HG03342 (cell line): Measurements from ENCODE around the gene PRR5L.
A peak's percentile ranks its signal among the peaks of the same experiment; 100 is the strongest.
"Not testable (repeated sequence)": the region's sequence is repeated elsewhere in the genome, so short reads cannot be mapped to it uniquely, and the experiment has no call there.

ENCODE experiments used
- ATAC-seq: cut with Tn5 transposase; IDR thresholded peaks from one replicate; pipeline ENCODE4 v1.9.1; 2021; ENCODE audit warnings: mild to moderate bottlenecking, moderate library complexity; ENCODE audit not compliant: unreplicated experiment

Gene PRR5L

DNA sequence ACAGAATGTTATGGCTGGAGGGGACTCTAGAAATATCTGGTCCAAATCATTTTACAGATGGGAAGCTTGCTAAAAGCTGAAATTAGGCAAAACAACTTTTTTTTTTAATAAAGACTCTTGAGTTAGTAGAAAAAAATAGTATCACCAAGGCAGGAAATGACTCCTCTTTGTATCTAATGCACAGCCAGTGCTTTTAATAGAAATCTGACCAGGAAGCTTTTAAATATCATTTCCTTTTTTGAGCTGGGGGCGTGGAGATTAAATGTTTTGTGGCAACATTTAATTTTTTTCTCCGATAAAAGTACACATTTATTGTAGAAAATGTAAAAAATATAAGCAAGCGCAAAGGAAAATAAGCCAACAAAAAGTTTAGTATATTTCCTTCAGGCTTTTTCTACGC, 191.5 kb downstream of the PRR5L start:
- no peak for ATAC-seq

DNA sequence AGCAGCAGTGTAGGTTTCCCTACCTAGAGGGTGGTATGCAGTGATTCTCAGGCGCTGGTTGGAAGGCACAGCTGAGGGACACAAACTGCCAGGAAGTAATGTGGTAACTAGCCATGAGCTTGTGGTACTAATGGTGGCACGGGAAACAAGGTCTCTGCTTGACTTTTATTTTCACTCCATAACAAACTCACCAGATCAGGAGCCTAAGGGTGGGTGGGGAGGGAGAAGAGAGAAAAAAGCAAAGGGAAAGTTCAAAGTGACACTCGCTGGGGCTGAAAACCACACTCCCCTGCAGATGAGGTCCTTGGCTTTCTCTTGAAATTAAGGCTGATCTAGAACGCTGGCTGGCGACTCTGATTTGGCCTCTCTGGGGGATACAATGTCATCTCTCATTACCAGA, 192.0 kb downstream of the PRR5L start:
- no peak for ATAC-seq

DNA sequence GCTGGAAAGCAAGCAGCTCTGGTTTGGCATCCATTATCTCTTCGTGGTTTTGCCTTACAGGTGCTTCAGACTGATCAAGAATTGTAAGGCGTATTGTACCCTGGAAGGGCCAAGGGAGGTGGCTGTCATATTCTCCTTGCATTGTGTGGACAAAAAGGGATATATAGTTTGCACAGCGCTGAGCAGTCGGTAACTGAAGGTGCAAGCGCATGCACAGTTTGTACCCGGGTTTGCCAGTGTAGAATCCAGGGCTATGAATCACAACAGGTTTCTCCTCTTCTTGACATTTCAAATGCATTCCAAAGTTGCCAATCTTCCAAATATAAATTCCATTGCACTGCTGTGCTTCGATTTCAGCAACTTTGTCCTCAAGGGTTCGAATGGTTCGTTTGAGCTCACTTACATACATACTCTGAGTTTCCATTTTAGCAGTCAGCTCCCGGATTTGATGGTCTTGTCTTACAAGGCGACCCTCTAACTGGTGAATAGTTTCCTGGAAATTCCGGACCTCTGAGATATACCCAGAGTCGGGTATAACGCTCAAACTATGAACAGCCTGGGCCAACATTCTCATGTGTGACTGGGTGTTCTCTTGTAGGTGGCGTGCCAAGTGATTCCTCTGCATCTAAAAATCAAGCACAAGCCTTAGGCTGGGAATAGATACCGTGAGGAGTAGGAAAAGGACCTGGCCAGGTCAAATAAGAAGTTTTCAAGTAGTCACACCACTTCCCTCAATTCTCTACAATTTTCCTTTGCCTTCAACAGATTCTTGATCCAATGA, 194.1 kb downstream of the PRR5L start:
- no peak for ATAC-seq

DNA sequence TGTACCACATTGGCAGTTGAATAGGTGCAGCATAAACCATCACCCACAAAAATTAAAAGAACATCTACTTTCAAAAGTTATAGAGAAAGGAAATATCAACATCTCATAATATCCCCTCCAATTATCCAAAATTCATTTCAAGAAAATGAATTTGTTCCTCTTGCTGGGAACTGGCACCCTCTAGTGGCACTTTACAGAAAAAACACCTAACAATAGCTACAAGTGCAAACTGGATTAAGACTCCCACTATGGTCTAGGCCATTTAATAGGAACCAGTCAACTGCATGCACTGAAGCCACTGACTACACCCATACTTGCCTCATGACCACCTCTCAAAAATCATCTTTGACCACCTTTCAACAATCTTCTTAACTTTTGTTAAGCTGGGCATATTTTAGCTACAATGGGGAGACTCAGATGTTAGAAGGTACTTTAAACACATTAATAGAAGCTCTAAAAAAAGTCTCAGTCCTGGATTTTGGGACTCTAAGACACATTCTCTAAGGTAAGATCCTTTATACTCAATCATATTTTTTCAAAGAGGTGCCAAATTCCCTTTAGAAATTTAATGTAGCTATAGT, 196.7 kb downstream of the PRR5L start:
- no peak for ATAC-seq

DNA sequence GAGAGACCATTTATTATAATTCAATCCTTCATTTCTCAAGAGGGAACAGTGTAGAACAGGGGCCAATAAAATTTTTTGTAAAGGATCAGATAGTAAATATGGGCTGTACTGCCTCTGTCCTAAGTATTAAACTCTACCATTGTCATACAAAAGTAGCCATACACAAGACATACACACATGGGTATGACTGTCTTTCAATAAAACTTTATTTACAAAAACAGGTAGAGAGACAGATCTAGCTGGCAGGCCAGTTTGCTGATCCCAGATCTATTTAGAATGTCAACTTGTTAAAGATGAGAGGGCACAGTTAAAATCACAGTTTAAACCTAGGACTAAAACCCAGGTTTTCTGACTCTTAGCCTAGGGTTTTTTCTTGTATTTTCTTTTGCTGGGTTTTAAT, 197.2 kb downstream of the PRR5L start:
- no peak for ATAC-seq

DNA sequence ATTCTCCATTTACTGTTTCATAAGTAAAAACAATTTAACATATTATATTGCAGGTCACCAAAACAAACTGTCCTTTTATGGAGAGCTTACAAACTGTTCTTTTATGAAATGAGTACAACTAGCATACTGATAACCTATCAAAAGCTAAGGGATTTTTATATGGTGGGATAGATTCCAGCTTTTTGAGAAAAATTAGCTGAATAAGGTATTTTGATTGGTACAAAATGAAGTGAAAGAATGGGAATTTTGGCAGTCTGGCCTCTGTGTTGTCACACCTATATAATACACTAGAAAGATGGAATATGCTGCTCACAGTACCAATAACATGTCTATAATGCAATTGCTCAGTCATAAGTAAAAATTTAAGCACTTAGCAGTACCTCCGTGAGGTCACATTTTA, 202.6 kb downstream of the PRR5L start:
- no peak for ATAC-seq

DNA sequence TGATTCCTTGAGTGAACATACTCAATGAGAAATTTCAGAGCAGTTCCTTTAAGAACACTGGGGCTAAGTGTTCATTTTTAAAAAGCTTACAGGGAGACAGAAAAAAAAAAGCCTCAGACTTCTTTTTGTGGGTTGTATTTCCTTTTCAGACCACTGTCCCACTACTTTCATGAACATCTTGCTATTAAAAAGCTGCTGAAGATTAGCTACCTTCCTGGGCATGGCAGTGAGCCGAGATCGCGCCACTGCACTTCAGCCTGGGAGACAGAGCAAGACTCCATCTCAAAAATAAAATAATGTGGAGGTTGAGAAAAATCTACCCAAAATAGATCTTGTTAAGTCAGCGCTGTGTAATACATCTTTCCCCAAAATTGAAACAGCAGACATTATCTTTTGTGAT, 203.2 kb downstream of the PRR5L start:
- ATAC-seq, result no peak

DNA sequence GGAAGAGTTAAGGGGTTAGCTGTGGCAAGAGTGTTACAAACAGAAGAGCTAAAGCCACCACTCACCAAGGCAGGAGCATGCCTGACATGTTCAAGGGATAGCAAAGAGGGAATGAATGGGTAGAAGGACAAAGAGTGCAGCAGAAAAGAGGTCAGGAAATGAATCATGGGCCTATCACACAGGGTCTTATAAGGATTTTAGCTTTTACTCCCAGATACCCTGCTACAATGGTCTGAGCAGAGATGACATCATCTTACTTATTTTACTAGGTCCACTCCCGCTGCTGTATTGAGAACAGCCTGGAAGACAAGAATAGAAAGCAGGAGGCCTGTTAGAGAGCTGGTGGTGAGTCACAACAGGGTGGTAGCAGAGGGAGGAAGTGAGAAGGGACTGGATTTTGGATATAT, 204.2 kb downstream of the PRR5L start:
- ATAC-seq, result peak; percentile 99

DNA sequence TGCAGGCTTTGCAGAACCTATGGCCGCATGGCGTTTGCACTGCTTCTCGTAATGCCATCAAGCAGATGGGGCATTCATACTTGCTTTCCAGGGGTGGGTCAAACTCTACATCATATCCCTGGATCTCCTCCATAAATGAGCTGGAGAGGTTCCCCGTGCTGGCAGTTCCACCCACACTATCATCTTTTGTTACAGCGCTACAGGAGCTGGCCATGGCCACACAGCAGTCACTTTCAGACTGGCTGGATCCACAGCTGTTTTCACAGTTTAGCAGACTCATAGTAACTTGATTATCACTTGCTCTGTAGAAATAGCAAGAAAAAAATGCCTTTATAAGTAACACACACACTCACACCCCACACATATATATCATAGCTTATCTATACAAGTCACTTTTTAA, 205.1 kb downstream of the PRR5L start:
- ATAC-seq, result no peak

DNA sequence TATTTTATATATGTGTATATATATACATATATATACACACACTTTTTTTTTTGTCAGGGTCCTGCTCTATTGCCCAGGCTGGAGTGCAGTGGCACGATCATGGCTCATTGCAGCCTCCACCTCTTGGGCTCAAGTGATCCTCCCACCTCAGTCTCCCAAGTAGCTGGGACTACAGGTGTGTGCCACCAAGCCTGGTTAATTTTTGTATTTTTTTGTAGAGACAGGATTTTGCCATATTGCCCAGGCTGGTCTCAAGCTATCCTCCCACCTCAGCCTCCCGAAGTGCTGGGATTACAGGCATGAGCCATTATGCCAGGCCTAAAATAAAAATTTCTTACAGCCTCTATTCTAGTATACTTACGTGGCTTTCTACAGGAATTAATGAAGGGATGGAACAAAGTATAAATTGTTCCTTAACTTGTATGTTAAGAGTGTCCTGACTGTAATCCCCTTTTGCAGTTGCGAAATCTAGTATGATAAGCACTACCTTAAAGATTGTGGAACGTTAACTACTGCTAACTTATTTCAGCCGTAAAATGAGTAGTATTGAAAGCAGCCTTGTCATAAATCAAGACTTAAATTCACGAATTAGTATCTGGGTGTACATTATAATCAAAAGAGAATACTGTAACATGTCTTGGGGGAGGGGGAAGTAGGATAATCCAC, 211.9 kb downstream of the PRR5L start:
- ATAC-seq, result no peak

DNA sequence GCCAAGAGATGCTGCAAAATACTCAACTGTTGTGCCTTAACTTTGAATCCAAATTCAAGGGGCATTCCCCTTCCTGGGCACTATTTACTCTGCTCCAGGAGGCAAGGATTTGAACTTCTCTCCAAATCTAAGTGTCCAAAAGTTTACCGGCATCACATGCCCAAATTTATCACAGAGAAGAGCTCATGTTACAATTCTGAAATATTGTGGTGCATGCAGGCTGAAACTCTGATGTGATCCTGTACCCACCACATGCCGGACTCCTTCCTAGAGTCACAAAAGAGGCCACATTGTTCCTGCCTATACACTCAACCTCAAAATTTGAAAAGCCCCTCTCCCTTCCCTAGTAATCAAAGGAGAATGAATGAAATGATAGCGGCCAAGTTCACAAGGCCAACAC, 212.7 kb downstream of the PRR5L start:
- ATAC-seq, result no peak

DNA sequence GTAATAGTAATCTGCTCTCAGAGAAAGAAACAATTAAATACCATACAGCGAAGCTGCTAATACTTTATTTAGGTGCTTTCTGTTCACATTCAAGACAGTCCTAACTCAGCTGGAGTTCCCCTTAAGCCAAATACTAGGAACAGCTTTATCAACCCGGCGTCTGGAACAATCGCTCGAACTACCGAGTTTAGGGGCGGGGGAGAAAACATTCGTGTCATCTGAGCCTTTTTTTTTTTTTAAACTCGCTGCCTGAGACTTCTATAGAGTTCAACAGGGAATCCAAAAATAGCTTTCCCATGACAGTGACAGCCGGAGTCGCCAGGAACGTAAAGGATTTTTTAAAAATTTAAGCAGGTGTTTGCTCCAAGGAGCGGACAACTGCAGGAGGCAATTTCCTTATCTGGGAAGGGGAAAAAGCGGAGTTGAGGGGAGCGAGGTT, 213.1 kb downstream of the PRR5L start:
- peak; percentile 27 for ATAC-seq

DNA sequence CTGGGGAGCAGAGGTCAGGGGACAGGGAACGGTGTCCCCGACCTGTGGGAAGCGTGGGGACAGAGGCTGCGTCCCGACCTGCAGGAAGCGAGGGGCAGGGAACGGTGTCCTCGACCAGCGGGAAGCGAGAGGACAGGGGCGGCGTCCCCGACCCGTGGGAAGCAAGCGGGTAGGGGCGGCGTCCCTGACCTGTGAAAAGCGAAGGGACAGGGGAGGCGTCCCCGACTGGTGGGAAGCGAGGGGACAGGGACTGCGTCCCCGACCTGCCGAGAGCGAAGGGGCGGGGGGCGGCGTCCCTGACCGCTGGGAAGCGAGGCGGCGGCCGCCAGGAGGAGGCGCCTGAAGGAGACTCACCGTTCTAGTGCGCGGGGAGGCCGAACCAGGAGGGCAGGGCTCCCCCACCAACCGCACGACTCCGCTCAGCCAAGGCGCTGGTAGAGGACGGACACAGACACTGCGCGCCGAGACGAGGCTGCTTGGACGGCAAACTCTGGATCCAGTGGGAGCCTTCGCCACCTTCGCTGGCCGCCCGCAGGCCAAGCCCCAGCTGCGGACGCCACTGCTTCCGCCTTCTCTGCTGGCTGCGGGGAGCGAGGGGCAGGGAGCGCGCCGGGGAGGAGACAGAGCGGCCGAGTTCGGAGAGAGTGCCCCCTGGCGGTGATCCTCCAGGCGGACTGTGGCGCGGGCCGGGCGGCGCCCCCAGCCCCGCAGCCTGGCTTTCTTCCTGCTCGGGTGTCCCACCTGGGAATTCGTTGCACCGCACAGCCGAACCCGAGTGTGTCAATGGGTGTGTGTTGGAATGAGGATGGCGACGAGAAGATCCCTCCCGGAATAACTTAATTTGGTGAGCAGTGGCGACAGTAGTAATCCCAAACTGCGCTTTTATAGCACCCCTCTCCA, 213.9 kb downstream of the PRR5L start, which contains the start of gene TRAF6:
TRAF6 (minus strand) TSS at position 579 of the 900 bp plus-strand sequence. CDS start 8,757 bp downstream, outside the sequence.
- peak; percentile 97 for ATAC-seq

DNA sequence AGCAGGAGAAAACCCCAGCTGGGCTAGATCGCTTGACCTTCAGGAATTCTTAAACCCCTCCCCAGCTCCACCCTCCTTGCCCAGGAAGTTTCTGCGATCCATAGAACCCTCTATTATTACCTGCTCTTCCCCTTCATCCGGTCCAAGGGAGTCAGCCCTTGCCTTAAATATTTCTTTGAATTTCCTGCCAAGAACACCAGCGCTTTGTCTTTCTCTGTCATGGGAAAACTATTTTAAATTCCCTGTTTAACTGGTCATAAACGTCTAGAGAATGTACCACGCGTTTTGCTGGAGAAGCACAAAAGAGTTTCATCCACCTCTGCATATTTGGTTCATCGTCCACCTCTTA, 214.5 kb downstream of the PRR5L start:
- no peak for ATAC-seq

DNA sequence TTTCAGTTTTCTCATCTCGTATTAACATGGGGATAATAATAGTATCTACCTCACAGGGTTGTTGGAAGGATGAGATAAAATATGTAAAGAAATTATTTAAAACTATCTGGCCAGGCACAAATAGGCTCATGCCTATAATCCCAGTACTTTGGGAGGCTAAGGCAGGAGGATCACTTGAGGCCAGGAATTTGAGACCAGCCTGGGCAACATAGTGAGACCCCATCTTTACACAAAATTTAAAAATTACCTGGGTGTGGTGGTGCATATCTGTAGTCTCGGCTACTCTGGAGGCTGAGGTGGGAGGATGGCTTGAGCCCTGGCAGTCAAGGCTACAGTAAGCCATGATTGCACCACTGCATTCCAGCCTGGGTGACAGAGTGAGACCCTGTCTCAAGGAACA, 215.0 kb downstream of the PRR5L start:
- not testable (repeated sequence) for ATAC-seq

DNA sequence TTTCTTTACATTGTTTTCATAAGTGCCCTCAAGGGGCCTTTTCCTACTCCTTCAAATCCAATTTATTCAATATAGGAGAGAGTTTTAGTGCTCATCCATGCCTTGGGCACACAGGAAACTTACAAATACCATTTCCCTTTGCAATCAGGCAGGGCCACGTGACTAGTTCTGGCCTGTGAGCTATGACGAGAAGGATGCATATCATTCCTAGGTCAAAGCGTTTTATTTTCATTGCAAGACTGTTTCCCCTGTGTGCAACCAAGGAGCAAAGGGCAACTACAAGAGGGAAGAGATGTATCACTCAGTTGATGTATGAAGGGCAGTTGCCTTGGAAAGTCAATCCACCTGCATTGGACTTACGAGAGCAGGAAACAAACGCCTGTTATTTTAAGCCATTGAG, 215.9 kb downstream of the PRR5L start:
- ATAC-seq, result no peak

DNA sequence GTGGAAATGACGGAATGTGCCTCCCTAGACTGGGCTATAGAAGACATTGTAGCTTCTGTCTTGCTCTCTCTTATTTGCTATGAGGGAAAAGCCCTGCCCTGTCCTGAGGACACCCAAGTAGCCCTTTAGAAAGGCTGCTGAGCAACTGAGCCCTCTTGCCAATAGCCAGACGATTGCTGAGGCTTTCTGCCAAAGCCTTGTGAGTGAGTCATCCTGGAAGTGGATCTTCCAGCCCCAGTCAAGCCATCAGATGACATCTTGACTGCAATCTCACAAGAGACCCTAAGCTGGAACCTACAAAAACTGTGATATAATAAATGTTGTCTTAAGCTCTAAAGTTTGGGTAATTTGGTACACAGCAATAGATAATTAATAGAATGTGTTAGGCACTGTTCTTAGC, 217.9 kb downstream of the PRR5L start:
- no peak for ATAC-seq
